ENCODE results near the gene UQCC3.
"Not testable (repeated sequence)": the region's sequence is repeated elsewhere in the genome, so short reads cannot be mapped to it uniquely, and the experiment has no call there.

Gene UQCC3

GRCh38 chr11:62671236-62671607 is 251 bp upstream of the UQCC3 start:
- peak overlapping the region; percentile 77 for H3K4me3 ChIP-seq (ENCODE audit: low read depth, low read length)
- DNase-seq, result no peak
- no peaks in the 10 kb centered on the region for H3K27me3 ChIP-seq
- peaks cover 18% of the 10 kb centered on the region for H3K36me3 ChIP-seq
- no peaks in the 10 kb centered on the region for H3K9me3 ChIP-seq
- no peaks in the 10 kb centered on the region for H3K4me1 ChIP-seq
- TF ChIP-seq CTCF (IDR thresholded peaks at IDR 0.05; ENCODE audit: low read depth, low read length), result no peak

GRCh38 chr11:62673196-62673525 is 1.7 kb downstream of the UQCC3 start:
- no peak for DNase-seq
- TF ChIP-seq CTCF (IDR thresholded peaks at IDR 0.05; ENCODE audit: low read depth, low read length), result no peak
- Histone ChIP-seq H3K27me3 (no peaks in the 10 kb centered on the region), H3K36me3 (peaks cover 10% of the 10 kb centered on the region), H3K4me3 (ENCODE audit: low read depth, low read length) (no peak overlapping the region), H3K4me1 (no peaks in the 10 kb centered on the region; the same call in 1 of the 2 replicates), H3K9me3 (no peaks in the 10 kb centered on the region)

DNA sequence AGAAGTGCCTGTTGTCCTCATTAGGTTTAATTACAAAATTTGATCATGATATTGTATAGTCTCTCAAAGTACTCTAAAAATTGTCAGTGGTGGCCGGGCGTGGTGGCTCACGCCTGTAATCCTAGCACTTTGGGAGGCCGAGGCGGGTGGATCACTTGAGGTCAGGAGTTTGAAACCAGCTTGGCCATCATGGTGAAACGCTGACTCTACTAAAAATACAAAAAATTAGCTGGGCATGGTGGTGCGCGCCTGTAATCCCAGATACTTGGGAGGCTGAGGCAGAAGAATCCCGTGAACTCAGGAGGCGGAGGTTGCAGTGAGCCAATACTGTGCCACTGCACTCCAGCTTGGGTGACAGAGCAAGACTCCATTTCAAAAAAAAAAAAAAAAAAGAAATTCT is 3.9 kb downstream of the UQCC3 start:
- H3K4me3 ChIP-seq (ENCODE audit: low read depth, low read length); H3K9me3 ChIP-seq; H3K4me1 ChIP-seq; H3K27me3 ChIP-seq; DNase-seq; H3K36me3 ChIP-seq: not testable (repeated sequence)

GRCh38 chr11:62676698-62677097 is 5.2 kb downstream of the UQCC3 start:
- no peak for DNase-seq
- H3K36me3 ChIP-seq, result peaks cover 10% of the 10 kb centered on the region

DNA sequence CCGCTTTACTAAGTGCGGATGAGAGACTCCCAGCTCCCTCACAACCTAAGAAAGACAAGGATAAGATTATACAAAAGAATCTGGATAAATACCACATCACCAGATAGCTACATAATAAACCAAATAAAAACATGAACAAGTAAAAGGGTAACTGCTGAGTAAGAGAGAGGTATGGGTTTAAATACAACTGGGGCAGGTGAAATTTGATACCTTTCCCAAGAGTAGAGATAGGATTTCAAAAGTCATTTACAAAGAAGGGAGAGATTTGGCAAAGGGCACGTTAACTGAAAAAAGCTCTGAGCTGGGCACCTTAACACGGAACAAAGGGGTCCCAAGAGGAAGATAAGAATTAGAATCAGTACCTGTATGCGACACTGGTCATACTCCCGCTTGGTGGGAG is 5.7 kb downstream of the UQCC3 start:
- DNase-seq, result no peak
- H3K9me3 ChIP-seq, result no peaks in the 10 kb centered on the region
- no peak overlapping the region for H3K4me3 ChIP-seq (ENCODE audit: low read depth, low read length)
- no peaks in the 10 kb centered on the region for H3K27me3 ChIP-seq
- no peak for TF ChIP-seq CTCF (IDR thresholded peaks at IDR 0.05; ENCODE audit: low read depth, low read length)
- H3K4me1 ChIP-seq, result no peaks in the 10 kb centered on the region; the same call in 1 of the 2 replicates
- peaks cover 10% of the 10 kb centered on the region for H3K36me3 ChIP-seq

More at GRCh38 chr11:62676698-62677097, 5.2 kb downstream of the UQCC3 start:
- Histone ChIP-seq H3K27me3 (no peaks in the 10 kb centered on the region), H3K4me1 (no peaks in the 10 kb centered on the region; the same call in 1 of the 2 replicates), H3K9me3 (no peaks in the 10 kb centered on the region), H3K4me3 (ENCODE audit: low read depth, low read length) (no peak overlapping the region)
- no peak; the same call in 1 of the 2 replicates for TF ChIP-seq CTCF (IDR thresholded peaks at IDR 0.05; ENCODE audit: low read depth, low read length)

- no peak for TF ChIP-seq CTCF (IDR thresholded peaks at IDR 0.05; ENCODE audit: low read depth, low read length)
- H3K4me1 ChIP-seq, result no peaks in the 10 kb centered on the region; the same call in 1 of the 2 replicates
- peak overlapping the region; percentile 84 for H3K4me3 ChIP-seq (ENCODE audit: low read depth, low read length)
- no peaks in the 10 kb centered on the region for H3K27me3 ChIP-seq
- DNase-seq, result no peak
- H3K36me3 ChIP-seq, result peaks cover 10% of the 10 kb centered on the region
- H3K9me3 ChIP-seq, result no peaks in the 10 kb centered on the region
These were observed 6.2 kb downstream of the UQCC3 start for GRCh38 chr11:62677714-62678113.

- no peak for DNase-seq
- no peaks in the 10 kb centered on the region for H3K27me3 ChIP-seq
- H3K9me3 ChIP-seq, result no peaks in the 10 kb centered on the region
- TF ChIP-seq CTCF (IDR thresholded peaks at IDR 0.05; ENCODE audit: low read depth, low read length), result no peak
- peaks cover 10% of the 10 kb centered on the region for H3K36me3 ChIP-seq
- no peaks in the 10 kb centered on the region; the same call in 1 of the 2 replicates for H3K4me1 ChIP-seq
- H3K4me3 ChIP-seq (ENCODE audit: low read depth, low read length), result peak overlapping the region; percentile 84
These were observed 6.9 kb downstream of the UQCC3 start for GRCh38 chr11:62678433-62678769.
